OCI-LY7 (cell line): ENCODE measurements around the gene SLC4A4. TPM values are rescaled to one million over a fixed set of nuclear protein-coding genes. Genes with fewer than 3 reads are reported as not detected.

Source experiments
- BruUV-seq: library from RNA; stranded (reverse); fragments of 400-500 nt; replicated peaks from 2 replicates; lab custom pipeline; 2021; lab: Mats Ljungman, UMichigan
- CTCF ChIA-PET: fragments of 300-600 bp; sonication (Branson Sonifier 250); formaldehyde crosslinking; loops from one replicate; lab custom pipeline; 2022; ENCODE audit warnings: antibody characterized with exemption; ENCODE audit not compliant: unreplicated experiment; lab: Charles Lee
- POLR2A ChIA-PET: fragments of 300-600 bp; sonication (Branson Sonifier 250); formaldehyde crosslinking; loops from one replicate; lab custom pipeline; 2022; ENCODE audit warnings: antibody characterized with exemption; lab: Charles Lee
- DNase-seq: peaks from one replicate; pipeline ENCODE4 v3.0.0-alpha.2; 2015; ENCODE audit warnings: low spot score
- H2AFZ ChIP-seq: fragments of 200-600 bp; sonication (generic), shearing (Covaris generic); 2 replicates; pipeline ENCODE4 v1.6.1; 2014; ENCODE audit warnings: mild to moderate bottlenecking, antibody characterized with exemption, low read length, moderate library complexity
- H3K27ac ChIP-seq: fragments of 200-600 bp; sonication (generic); 2 replicates; pipeline ENCODE4 v1.5.1; 2014; ENCODE audit warnings: mixed run types, low read depth, mild to moderate bottlenecking, moderate library complexity, low read length, inconsistent platforms; ENCODE audit not compliant: poor library complexity, severe bottlenecking
- H3K36me3 ChIP-seq: fragments of 200-600 bp; sonication (generic); 2 replicates; pipeline ENCODE4 v1.6.1; 2014; ENCODE audit warnings: mild to moderate bottlenecking, antibody characterized with exemption, low read length, moderate library complexity, mixed read lengths; ENCODE audit not compliant: insufficient read depth
- H3K4me1 ChIP-seq: fragments of 200-600 bp; sonication (generic); 2 replicates; pipeline ENCODE4 v1.5.1; 2014; ENCODE audit warnings: mild to moderate bottlenecking, low read length; ENCODE audit not compliant: insufficient read depth, poor library complexity, severe bottlenecking
- H3K4me2 ChIP-seq: fragments of 200-600 bp; sonication (generic); 2 replicates; pipeline ENCODE4 v1.6.1; 2014; ENCODE audit warnings: mild to moderate bottlenecking, low read length
- H3K4me3 ChIP-seq: fragments of 200-600 bp; sonication (generic); 2 replicates; pipeline ENCODE4 v1.5.1; 2014; ENCODE audit warnings: mild to moderate bottlenecking, low read depth, low read length; ENCODE audit not compliant: poor library complexity, severe bottlenecking
- H3K79me2 ChIP-seq: fragments of 200-600 bp; sonication (generic); 2 replicates; pipeline ENCODE4 v1.6.1; 2016; ENCODE audit warnings: low read depth, mild to moderate bottlenecking, low read length, moderate library complexity, mixed read lengths; ENCODE audit not compliant: insufficient read depth
- H3K9me2 ChIP-seq: fragments of 200-600 bp; sonication (generic); 2 replicates; pipeline ENCODE4 v1.6.1; 2016; ENCODE audit warnings: mild to moderate bottlenecking, low read length, mixed read lengths; ENCODE audit not compliant: insufficient read depth
- H3K9me3 ChIP-seq: fragments of 200-600 bp; sonication (generic); 2 replicates; pipeline ENCODE4 v1.6.1; 2014; ENCODE audit warnings: mild to moderate bottlenecking, mixed run types, low read length, mixed read lengths
- H4K20me1 ChIP-seq: fragments of 200-600 bp; sonication (generic); 2 replicates; pipeline ENCODE4 v1.6.1; 2014; ENCODE audit warnings: mild to moderate bottlenecking, antibody characterized with exemption, low read length, moderate library complexity, mixed read lengths; ENCODE audit not compliant: insufficient read depth
- CTCF ChIP-seq: fragments of 200-600 bp; sonication (generic); conservative IDR thresholded peaks from 2 replicates; pipeline ENCODE4 v1.5.1; 2014; ENCODE audit warnings: mild to moderate bottlenecking, antibody characterized with exemption, low read length, moderate library complexity, mixed read lengths
- EZH2phosphoT487 ChIP-seq: fragments of 200-600 bp; sonication (generic); IDR thresholded peaks from 2 replicates; pipeline ENCODE4 v1.6.1; 2018; ENCODE audit warnings: low read depth, borderline replicate concordance, mild to moderate bottlenecking, mixed run types, antibody characterized with exemption, low read length, moderate library complexity, mixed read lengths
- intact Hi-C: fragments of 100-400 bp; cut with micrococcal nuclease; formaldehyde crosslinking; loops from one replicate; pipeline ENCODE4 v1.10.0; 2022; ENCODE audit not compliant: unreplicated experiment
- total RNA-seq, 2 experiments: library from RNA; depleted of rRNA in 1 of 2; stranded (reverse); fragments of >200 nt in 1 of 2; shearing (Covaris generic) in 1 of 2; gene quantifications; 2 replicates each; pipeline ENCODE4 v1.2.3, GENCODE V29; 2014 to 2022

The SLC4A4 gene
- total RNA-seq, 2 experiments from 2014 or later = not detected

DNA sequence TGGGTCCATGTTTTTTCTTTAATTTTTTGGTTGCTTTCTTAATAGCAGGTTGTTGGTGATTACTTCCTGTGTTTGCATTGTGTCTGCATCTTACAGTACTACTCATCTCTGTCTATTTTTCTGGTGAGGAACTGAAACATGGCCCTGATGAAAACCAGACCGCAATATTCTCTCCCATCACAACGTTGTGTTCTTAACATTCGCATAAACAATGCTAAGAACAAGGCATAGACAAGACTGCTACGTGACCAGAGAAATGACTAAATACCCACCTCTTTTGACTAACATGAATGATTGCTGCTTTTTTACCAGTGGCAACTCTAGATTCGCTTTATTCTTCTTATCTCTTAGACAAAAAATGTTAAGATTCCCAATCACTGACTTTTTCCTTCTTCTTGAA lies 266.0 kb downstream of the SLC4A4 start:
- ChIA-PET POLR2A (interaction anchor here (0.9 kb wide), 1 partner anchor 55 kb away, joined by 5 read pairs; no protein-coding TSS in a partner anchor), CTCF (no interaction called here)
- H3K9me3 ChIP-seq = no peaks in the 10 kb centered on the region
- TF ChIP-seq EZH2phosphoT487 (no peak), CTCF (no peak)
- H4K20me1 ChIP-seq = no peaks in the 10 kb centered on the region
- no peaks in the 10 kb centered on the region for H3K4me1 ChIP-seq
- H3K4me3 ChIP-seq = no peak overlapping the region
- no peaks in the 10 kb centered on the region for H3K79me2 ChIP-seq
- no peaks in the 10 kb centered on the region for H3K36me3 ChIP-seq
- no peak for DNase-seq
- H3K27ac ChIP-seq = no peak overlapping the region
- no peak overlapping the region for H2AFZ ChIP-seq
- BruUV-seq = no TSS peak
- no peaks in the 10 kb centered on the region for H3K9me2 ChIP-seq
- no peak overlapping the region for H3K4me2 ChIP-seq
- intact Hi-C loops = no loop called here

DNA sequence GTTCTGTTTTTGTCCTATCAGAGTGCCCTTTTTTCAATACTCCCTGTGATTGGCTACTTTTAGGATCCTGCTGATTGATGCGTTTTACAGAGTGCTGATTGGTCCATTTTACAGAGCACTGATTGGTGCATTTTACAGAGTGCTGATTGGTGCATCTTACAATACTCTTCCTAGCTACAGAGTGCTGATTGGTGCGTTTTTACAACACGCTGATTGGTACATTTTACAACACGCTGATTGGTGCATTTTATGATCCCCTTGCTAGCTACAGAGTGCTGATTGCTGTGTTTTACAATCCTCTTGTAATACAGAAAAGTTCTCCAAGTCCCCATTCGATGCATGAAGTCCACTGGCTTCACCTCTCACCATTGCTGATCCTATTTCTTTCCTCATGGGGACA lies 268.3 kb downstream of the SLC4A4 start:
- no peaks in the 10 kb centered on the region for H3K9me2 ChIP-seq
- no peak for DNase-seq
- H4K20me1 ChIP-seq = no peaks in the 10 kb centered on the region
- no TSS peak for BruUV-seq
- no peak overlapping the region for H3K4me2 ChIP-seq
- H3K79me2 ChIP-seq = no peaks in the 10 kb centered on the region
- intact Hi-C loops = no loop called here
- no peak overlapping the region for H3K4me3 ChIP-seq
- H3K27ac ChIP-seq = no peak overlapping the region
- H3K4me1 ChIP-seq = no peaks in the 10 kb centered on the region
- H3K9me3 ChIP-seq = no peaks in the 10 kb centered on the region
- no peaks in the 10 kb centered on the region for H3K36me3 ChIP-seq
- no peak overlapping the region for H2AFZ ChIP-seq
- CTCF ChIA-PET = no interaction called here
- no peak for TF ChIP-seq CTCF
- no peak for TF ChIP-seq EZH2phosphoT487
- POLR2A ChIA-PET = no interaction called here

GRCh38 chr4:71607780-71608677 lies 269.2 kb downstream of the SLC4A4 start:
- BruUV-seq = no TSS peak
- no peak overlapping the region for H3K4me2 ChIP-seq
- H3K9me2 ChIP-seq = no peaks in the 10 kb centered on the region
- H3K27ac ChIP-seq = no peak overlapping the region
- H3K4me1 ChIP-seq = no peaks in the 10 kb centered on the region
- no peaks in the 10 kb centered on the region for H4K20me1 ChIP-seq
- H3K36me3 ChIP-seq = no peaks in the 10 kb centered on the region
- no peak for DNase-seq
- no peaks in the 10 kb centered on the region for H3K79me2 ChIP-seq
- ChIA-PET POLR2A (interaction anchor here (0.5 kb wide), 1 partner anchor 29 kb away, joined by 3 read pairs; no protein-coding TSS in a partner anchor), CTCF (no interaction called here)
- H2AFZ ChIP-seq = no peak overlapping the region
- no peak overlapping the region for H3K4me3 ChIP-seq
- TF ChIP-seq CTCF (no peak), EZH2phosphoT487 (no peak)
- intact Hi-C loops = no loop called here
- no peaks in the 10 kb centered on the region for H3K9me3 ChIP-seq
